ENCODE results near the gene HMMR.

DNA sequence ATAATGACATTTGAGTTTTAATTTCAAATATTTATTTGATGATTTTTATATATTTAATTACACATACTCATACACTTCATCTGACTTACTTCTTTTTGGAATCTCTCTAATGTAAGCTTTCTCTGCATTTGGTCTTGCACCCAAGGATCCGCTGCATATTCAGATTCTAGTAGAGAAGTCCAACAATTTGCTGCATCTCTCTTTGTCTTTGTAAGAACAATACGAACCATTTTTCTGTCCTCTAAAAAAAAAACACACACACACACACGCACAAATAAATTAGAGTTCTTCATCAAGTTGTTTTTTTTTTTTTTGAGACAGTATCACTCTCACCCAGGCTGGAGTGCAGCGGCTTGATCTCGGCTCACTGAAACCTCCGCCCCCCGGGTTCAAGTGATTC is 3.6 kb upstream of the HMMR start:
- TF ChIP-seq POLR2AphosphoS5 (IDR thresholded peaks at IDR 0.05; ENCODE audit: low read depth, low read length) (no peak), POLR2A (IDR thresholded peaks at IDR 0.05; ENCODE audit: low read depth, low read length) (no peak)
